A549 (cell line): ENCODE measurements around the gene GPRIN2. TPM values are rescaled to one million over a fixed set of nuclear protein-coding genes. Genes with fewer than 3 reads are reported as not detected.

Experiments
- ATAC-seq, 2 experiments: fragments of 200-7000 bp in 1 of 2; fragments of >200 bp in 1 of 2; cut with Nextera tagmentation in 1 of 2; cut with Tn5 transposase in 1 of 2; 3 replicates each; pipeline versions ENCODE4 v1.8.0 to v1.9.1; 2018 to 2020; ENCODE audit warnings: mild to moderate bottlenecking in 1 of 2, moderate library complexity in 1 of 2
- CTCF ChIA-PET: fragments of 300-600 bp; sonication (Branson Sonifier 250); formaldehyde crosslinking; extraction: SDS; loops from one replicate; lab custom pipeline; 2021; ENCODE audit warnings: antibody characterized with exemption, inconsistent platforms; lab: Yijun Ruan, JAX
- POLR2A ChIA-PET: fragments of 350-600 bp; formaldehyde crosslinking; extraction: SDS; loops from one replicate; lab custom pipeline; 2021; ENCODE audit warnings: antibody characterized with exemption, inconsistent platforms; lab: Yijun Ruan, JAX
- DNase-seq, 2 experiments: peaks; one replicate each; pipeline versions ENCODE4 v3.0.0 to v3.0.0-alpha.2; 2011 to 2016; ENCODE audit warnings: low read depth in 1 of 2, low spot score in 1 of 2
- FAIRE-seq: peaks from 2 replicates; lab custom pipeline; 2011; peaks lifted over from hg19 to GRCh38; lab: Jason Lieb, UNC
- H3K27ac ChIP-seq, 2 experiments: fragments of >200 bp; sonication (Bioruptor Twin); formaldehyde crosslinking; 3 replicates each; pipeline ENCODE4 v1.5.1; 2016 to 2017
- H3K4me1 ChIP-seq: fragments of >200 bp; sonication (Bioruptor Twin); formaldehyde crosslinking; 3 replicates; pipeline ENCODE4 v1.6.1; 2016
- H3K4me2 ChIP-seq: fragments of >200 bp; sonication (Bioruptor Twin); formaldehyde crosslinking; 3 replicates; pipeline ENCODE4 v1.6.1; 2016
- H3K4me3 ChIP-seq: fragments of >200 bp; sonication (Bioruptor Twin); formaldehyde crosslinking; 3 replicates; pipeline ENCODE4 v1.5.1; 2016
- H3K9me3 ChIP-seq: fragments of >200 bp; sonication (Bioruptor Twin); formaldehyde crosslinking; 3 replicates; pipeline ENCODE4 v1.6.1; 2016
- EHF ChIP-seq: fragments of 250-450 bp; sonication (Bioruptor Pico); IDR thresholded peaks from 2 replicates; pipeline ENCODE4 v1.5.0; 2020; ENCODE audit warnings: mild to moderate bottlenecking
- EP300 ChIP-seq, 2 experiments: fragments of >200 bp; sonication (Bioruptor Twin); formaldehyde crosslinking; IDR thresholded peaks; 2 replicates in 1 of 2; 3 replicates in 1 of 2; pipeline ENCODE4 v1.6.1; 2016 to 2017
- FOSL2 ChIP-seq, 2 experiments: fragments of 450-650 bp in 1 of 2; fragments of >200 bp in 1 of 2; sonication (Bioruptor Twin) in 1 of 2; formaldehyde crosslinking; IDR thresholded peaks; 2 replicates each; pipeline versions ENCODE4 v1.5.0 to v1.6.1; 2016 to 2020; ENCODE audit warnings: mild to moderate bottlenecking in 1 of 2, moderate library complexity in 1 of 2
- GATA3 ChIP-seq: IDR thresholded peaks from 2 replicates; pipeline ENCODE4 v1.6.1; 2012; ENCODE audit warnings: borderline replicate concordance
- HEYL ChIP-seq: fragments of 250-450 bp; sonication (Bioruptor Pico); IDR thresholded peaks from 2 replicates; pipeline ENCODE4 v1.8.0; 2021; ENCODE audit warnings: mild to moderate bottlenecking, moderate library complexity
- HOXB13 ChIP-seq: fragments of 250-450 bp; sonication (Bioruptor Pico); IDR thresholded peaks from 2 replicates; pipeline ENCODE4 v1.5.0; 2020; ENCODE audit warnings: low read depth, mild to moderate bottlenecking, moderate library complexity
- JUN ChIP-seq, 2 experiments: fragments of >200 bp; sonication (Bioruptor Twin); formaldehyde crosslinking; IDR thresholded peaks; 2 replicates in 1 of 2; 3 replicates in 1 of 2; pipeline ENCODE4 v1.6.1; 2016 to 2017
- JUNB ChIP-seq: fragments of >200 bp; sonication (Bioruptor Twin); formaldehyde crosslinking; IDR thresholded peaks from 2 replicates; pipeline ENCODE4 v1.6.1; 2016
- MAFK ChIP-seq: fragments of 450-650 bp; IDR thresholded peaks from 2 replicates; pipeline ENCODE4 v1.6.1; 2014; ENCODE audit not compliant: partially characterized antibody
- ZC3H11A ChIP-seq: fragments of 450-650 bp; IDR thresholded peaks from 2 replicates; pipeline ENCODE4 v1.6.1; 2014; ENCODE audit warnings: antibody characterized with exemption, mild to moderate bottlenecking
- ZSCAN20 ChIP-seq: fragments of 250-450 bp; sonication (Bioruptor Pico); IDR thresholded peaks from 2 replicates; pipeline ENCODE4 v1.8.0; 2022; ENCODE audit warnings: mild to moderate bottlenecking, moderate library complexity
- WGBS: methylation state at CpG from one replicate; pipeline ENCODE4 v1.1.6; 2017; ENCODE audit errors: missing lambda C conversion rate; 5-methylcytosine and 5-hydroxymethylcytosine counted together
- polyA plus RNA-seq, 4 experiments: library from polyadenylated mRNA; depleted of rRNA in 3 of 4; stranded (reverse); fragments of >200 nt; fragmentation: RNase III in 1 of 4; extraction: RNeasy Plus Mini Kit Qiagen cat#74134 plus additional on column Dnase treatment in 1 of 4; gene quantifications; 2 replicates in 3 of 4; 3 replicates in 1 of 4; pipeline ENCODE4 v1.2.3, GENCODE V29; 2011 to 2017
- TF ChIP-seq, protein P1 (sequence below): fragments of >200 bp; sonication (Bioruptor Twin); formaldehyde crosslinking; IDR thresholded peaks from 3 replicates; pipeline ENCODE4 v1.5.1; 2016
- TF ChIP-seq, protein P2 (sequence below): fragments of 250-450 bp; sonication (Bioruptor Pico); IDR thresholded peaks from 2 replicates; pipeline ENCODE4 v1.5.0; 2021; ENCODE audit warnings: mild to moderate bottlenecking, moderate library complexity, borderline replicate concordance
- TF ChIP-seq, protein P3 (sequence below): IDR thresholded peaks from 2 replicates; pipeline ENCODE4 v1.6.1; 2012
- TF ChIP-seq, protein P4 (sequence below): IDR thresholded peaks from 2 replicates; pipeline ENCODE4 v1.6.1; 2012; ENCODE audit warnings: low read depth, borderline replicate concordance

GPRIN2 gene
- polyA plus RNA-seq, 2 of the 4 experiments (the other 2 are of a cell fraction) = 8.8 to 29.9 TPM

DNA sequence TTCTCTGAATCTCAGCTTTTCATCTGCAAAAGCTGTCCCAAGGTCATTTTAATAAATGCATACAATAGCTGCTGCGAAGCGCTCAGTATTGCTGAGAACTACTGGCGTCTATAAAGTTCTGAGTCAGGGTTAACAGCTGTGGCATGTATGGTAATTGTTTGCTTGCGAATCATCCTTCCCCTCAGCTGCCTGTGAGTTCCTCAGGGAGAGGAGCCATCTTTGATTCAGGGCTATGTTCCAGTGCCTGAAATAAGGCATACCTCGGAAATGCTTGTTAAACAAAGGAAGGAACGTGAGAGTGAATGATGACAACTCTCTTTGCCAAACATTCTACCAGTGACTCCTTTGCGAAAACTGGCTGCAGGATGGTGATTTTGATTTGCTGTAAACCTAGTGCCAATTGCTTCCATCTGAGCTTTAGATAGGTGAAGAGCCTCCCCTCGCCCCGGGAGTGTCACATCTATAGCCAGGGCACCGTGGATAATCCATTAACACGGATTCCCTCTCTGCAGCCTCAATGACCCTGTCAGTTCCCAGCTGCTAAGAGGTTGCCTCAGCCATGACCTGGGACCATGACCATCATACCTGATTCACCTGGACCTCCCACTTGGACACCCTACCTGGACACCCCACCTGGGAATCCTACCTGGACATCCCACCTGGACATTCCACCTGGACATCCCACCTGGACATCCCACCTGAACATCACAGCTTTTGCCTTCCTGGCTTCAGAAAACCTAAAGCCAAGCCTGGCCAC is 39.6 kb downstream of the GPRIN2 start:
- 51% methylated on average over 11 of the region's 11 CpGs for WGBS
- ChIA-PET POLR2A (interaction anchor here (0.7 to 2.1 kb wide), 4 partner anchors 8 to 39 kb away, joined by 4 to 10 read pairs (median 6); no protein-coding TSS in a partner anchor), CTCF (interaction anchor here (1.0 to 1.6 kb wide), 5 partner anchors 18 to 288 kb away, joined by 3 to 4 read pairs (median 3); no protein-coding TSS in a partner anchor)
- peak; percentile 85 to 97 for DNase-seq
- H3K4me3 ChIP-seq = no peak overlapping the region
- H3K4me1 ChIP-seq = peaks cover 53% of the 10 kb centered on the region
- H3K27ac ChIP-seq = peak overlapping the region; percentile 82 to 86
- peak; percentile 36 for FAIRE-seq
- peak; percentile 87 to 90 for ATAC-seq
- peak overlapping the region; percentile 46 for H3K4me2 ChIP-seq
- TF ChIP-seq EHF = no peak
- peak; percentile 45; the same call in 1 of the 2 replicates for TF ChIP-seq HOXB13 (CRISPR knock-in tag)
- peak; percentile 15 to 63; a peak in 2 of 5 replicates for TF ChIP-seq JUN (IDR thresholded peaks at IDR 0.05)
- no peak for TF ChIP-seq ZC3H11A
- peak; percentile 71; the same call in 1 of the 2 replicates for TF ChIP-seq FOSL2 (IDR thresholded peaks at IDR 0.05)
- TF ChIP-seq FOSL2 (CRISPR knock-in tag; IDR thresholded peaks at IDR 0.05) = peak; percentile 96
- TF ChIP-seq, protein P1, sequence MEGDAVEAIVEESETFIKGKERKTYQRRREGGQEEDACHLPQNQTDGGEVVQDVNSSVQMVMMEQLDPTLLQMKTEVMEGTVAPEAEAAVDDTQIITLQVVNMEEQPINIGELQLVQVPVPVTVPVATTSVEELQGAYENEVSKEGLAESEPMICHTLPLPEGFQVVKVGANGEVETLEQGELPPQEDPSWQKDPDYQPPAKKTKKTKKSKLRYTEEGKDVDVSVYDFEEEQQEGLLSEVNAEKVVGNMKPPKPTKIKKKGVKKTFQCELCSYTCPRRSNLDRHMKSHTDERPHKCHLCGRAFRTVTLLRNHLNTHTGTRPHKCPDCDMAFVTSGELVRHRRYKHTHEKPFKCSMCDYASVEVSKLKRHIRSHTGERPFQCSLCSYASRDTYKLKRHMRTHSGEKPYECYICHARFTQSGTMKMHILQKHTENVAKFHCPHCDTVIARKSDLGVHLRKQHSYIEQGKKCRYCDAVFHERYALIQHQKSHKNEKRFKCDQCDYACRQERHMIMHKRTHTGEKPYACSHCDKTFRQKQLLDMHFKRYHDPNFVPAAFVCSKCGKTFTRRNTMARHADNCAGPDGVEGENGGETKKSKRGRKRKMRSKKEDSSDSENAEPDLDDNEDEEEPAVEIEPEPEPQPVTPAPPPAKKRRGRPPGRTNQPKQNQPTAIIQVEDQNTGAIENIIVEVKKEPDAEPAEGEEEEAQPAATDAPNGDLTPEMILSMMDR = no peak
- TF ChIP-seq GATA3 = no peak
- TF ChIP-seq MAFK = peak; percentile 58
- no peak for TF ChIP-seq HEYL (CRISPR knock-in tag)
- TF ChIP-seq, protein P2, sequence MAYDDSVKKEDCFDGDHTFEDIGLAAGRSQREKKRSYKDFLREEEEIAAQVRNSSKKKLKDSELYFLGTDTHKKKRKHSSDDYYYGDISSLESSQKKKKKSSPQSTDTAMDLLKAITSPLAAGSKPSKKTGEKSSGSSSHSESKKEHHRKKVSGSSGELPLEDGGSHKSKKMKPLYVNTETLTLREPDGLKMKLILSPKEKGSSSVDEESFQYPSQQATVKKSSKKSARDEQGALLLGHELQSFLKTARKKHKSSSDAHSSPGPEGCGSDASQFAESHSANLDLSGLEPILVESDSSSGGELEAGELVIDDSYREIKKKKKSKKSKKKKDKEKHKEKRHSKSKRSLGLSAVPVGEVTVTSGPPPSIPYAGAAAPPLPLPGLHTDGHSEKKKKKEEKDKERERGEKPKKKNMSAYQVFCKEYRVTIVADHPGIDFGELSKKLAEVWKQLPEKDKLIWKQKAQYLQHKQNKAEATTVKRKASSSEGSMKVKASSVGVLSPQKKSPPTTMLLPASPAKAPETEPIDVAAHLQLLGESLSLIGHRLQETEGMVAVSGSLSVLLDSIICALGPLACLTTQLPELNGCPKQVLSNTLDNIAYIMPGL (CRISPR knock-in tag) = no peak
- peak in 1 of 2 experiments; percentile 27; a peak in 2 of 5 replicates for TF ChIP-seq EP300 (IDR thresholded peaks at IDR 0.05)
- peak; percentile 72 for TF ChIP-seq JUNB
- peaks cover 7% of the 10 kb centered on the region; the same call in 1 of the 3 replicates for H3K9me3 ChIP-seq

DNA sequence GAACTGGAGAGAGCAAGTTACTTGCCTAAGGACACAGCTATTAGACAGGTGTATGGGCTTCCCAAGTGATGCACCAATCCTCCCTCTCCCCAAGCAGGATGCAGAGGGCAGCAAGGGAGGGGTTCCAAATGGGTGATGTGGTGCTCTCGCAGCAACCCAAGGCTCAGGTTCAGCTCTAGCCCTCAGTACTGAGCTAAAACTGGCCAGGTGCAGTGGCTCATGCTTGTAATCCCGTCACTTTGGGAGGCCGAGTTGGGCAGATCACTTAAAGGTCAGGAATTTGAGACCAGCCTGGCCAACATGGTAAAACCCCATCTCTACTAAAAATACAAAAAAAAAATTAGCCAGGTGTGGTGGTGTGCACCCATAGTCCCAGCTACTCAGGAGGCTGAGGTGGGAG is 40.7 kb downstream of the GPRIN2 start:
- H3K27ac ChIP-seq = peak overlapping the region; percentile 82 to 86
- FAIRE-seq (no peak), DNase-seq (no peak), ATAC-seq (no peak)
- H3K4me3 ChIP-seq = no peak overlapping the region
- H3K4me1 ChIP-seq = peaks cover 42% of the 10 kb centered on the region
- ChIA-PET CTCF (interaction anchor here (0.6 to 1.6 kb wide), 3 partner anchors 21 to 287 kb away, joined by 3 to 4 read pairs (median 3); no protein-coding TSS in a partner anchor), POLR2A (interaction anchor here (1.5 to 2.1 kb wide), 3 partner anchors 9 to 40 kb away, joined by 5 to 10 read pairs (median 7); no protein-coding TSS in a partner anchor)
- peaks cover 7% of the 10 kb centered on the region; the same call in 1 of the 3 replicates for H3K9me3 ChIP-seq
- H3K4me2 ChIP-seq = no peak overlapping the region
- TF ChIP-seq, protein P3, sequence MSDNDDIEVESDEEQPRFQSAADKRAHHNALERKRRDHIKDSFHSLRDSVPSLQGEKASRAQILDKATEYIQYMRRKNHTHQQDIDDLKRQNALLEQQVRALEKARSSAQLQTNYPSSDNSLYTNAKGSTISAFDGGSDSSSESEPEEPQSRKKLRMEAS = no peak
- 0 out of 5 replicates have a peak, but pooled peaks of 1 of the 2 experiments have one; percentile 12 for TF ChIP-seq JUN (IDR thresholded peaks at IDR 0.05)
- TF ChIP-seq, all 56 proteins: peak for 1
- WGBS = 99% methylated on average over 3 of the region's 3 CpGs

DNA sequence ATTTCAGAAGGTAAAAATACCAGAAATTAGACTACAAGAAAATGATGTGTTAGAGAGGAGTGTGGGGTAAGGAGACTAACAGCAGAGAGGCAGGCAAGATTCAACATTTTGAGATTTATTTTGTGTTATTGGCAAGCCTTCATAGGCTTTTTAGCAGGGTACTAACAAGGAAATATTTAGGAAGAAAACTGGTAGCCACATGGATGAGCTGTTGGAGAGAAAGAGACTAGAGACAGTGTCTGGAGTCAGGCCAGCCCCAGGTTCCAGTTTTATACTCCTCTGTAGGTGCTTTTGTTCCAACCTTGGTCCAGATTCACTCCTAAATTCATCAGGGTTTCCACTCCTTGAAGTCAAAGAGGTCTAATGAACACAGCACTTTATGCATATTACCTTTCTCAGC is 41.1 kb downstream of the GPRIN2 start:
- H3K4me1 ChIP-seq = peaks cover 38% of the 10 kb centered on the region
- TF ChIP-seq, protein P4, sequence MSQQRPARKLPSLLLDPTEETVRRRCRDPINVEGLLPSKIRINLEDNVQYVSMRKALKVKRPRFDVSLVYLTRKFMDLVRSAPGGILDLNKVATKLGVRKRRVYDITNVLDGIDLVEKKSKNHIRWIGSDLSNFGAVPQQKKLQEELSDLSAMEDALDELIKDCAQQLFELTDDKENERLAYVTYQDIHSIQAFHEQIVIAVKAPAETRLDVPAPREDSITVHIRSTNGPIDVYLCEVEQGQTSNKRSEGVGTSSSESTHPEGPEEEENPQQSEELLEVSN = 0 out of 2 replicates have a peak, but pooled peaks have one; percentile 11
- TF ChIP-seq ZSCAN20 = no peak
- TF ChIP-seq, all 56 proteins: peak for 1
- CTCF ChIA-PET = interaction anchor here (1.6 kb wide), 1 partner anchor 286 kb away, joined by 4 read pairs; no protein-coding TSS in a partner anchor
- no peak for DNase-seq
- Histone ChIP-seq H3K4me3 (no peak overlapping the region), H3K27ac (peak overlapping the region; percentile 82 to 86), H3K9me3 (peaks cover 7% of the 10 kb centered on the region; the same call in 1 of the 3 replicates), H3K4me2 (no peak overlapping the region)
- ATAC-seq = no peak
- POLR2A ChIA-PET = interaction anchor here (2.1 kb wide), 1 partner anchor 9 kb away, joined by 10 read pairs; no protein-coding TSS in a partner anchor
- FAIRE-seq = no peak
